Measurements from ENCODE around the gene DOCK11.
A peak's percentile ranks its signal among the peaks of the same experiment; 100 is the strongest.

DOCK11 gene

GRCh38 chrX:118666521-118666920 lies 170.9 kb downstream of the DOCK11 start:
- no peaks in the 10 kb centered on the region for H3K4me1 Mint-ChIP-seq
- no peaks in the 10 kb centered on the region for H3K9me3 Mint-ChIP-seq
- ATAC-seq (replicated peaks) (no peak), DNase-seq (no peak)
- H3K36me3 Mint-ChIP-seq, result peaks cover 13 to 17% of the 10 kb centered on the region in 2 donors
- no peak overlapping the region for H3K27ac Mint-ChIP-seq
- no peaks in the 10 kb centered on the region for H3K27me3 Mint-ChIP-seq
- H3K4me3 Mint-ChIP-seq, result no peak overlapping the region

GRCh38 chrX:118669435-118669834 lies 173.8 kb downstream of the DOCK11 start:
- Mint-ChIP-seq H3K9me3 (no peaks in the 10 kb centered on the region), H3K27ac (no peak overlapping the region), H3K4me1 (no peaks in the 10 kb centered on the region), H3K4me3 (no peak overlapping the region), H3K27me3 (no peaks in the 10 kb centered on the region), H3K36me3 (peaks cover 3 to 5% of the 10 kb centered on the region in 2 donors)
- DNase-seq, result no peak
- ATAC-seq (replicated peaks), result no peak

- Mint-ChIP-seq H3K36me3 (peaks cover 3% of the 10 kb centered on the region in 2 donors), H3K27ac (no peak overlapping the region), H3K9me3 (no peaks in the 10 kb centered on the region), H3K4me3 (no peak overlapping the region), H3K4me1 (no peaks in the 10 kb centered on the region), H3K27me3 (no peaks in the 10 kb centered on the region)
- DNase-seq, result no peak
- ATAC-seq (replicated peaks), result no peak
Measured at GRCh38 chrX:118675326-118675965, 179.8 kb downstream of the DOCK11 start.

GRCh38 chrX:118675966-118676349 lies 180.3 kb downstream of the DOCK11 start:
- DNase-seq (no peak), ATAC-seq (replicated peaks) (no peak)
- no peak overlapping the region for H3K27ac Mint-ChIP-seq
- no peak overlapping the region for H3K4me3 Mint-ChIP-seq
- no peaks in the 10 kb centered on the region for H3K9me3 Mint-ChIP-seq
- no peaks in the 10 kb centered on the region for H3K4me1 Mint-ChIP-seq
- H3K36me3 Mint-ChIP-seq, result peaks cover 3% of the 10 kb centered on the region in 2 donors
- no peaks in the 10 kb centered on the region for H3K27me3 Mint-ChIP-seq

GRCh38 chrX:118677318-118677717 lies 181.7 kb downstream of the DOCK11 start:
- H3K4me1 Mint-ChIP-seq, result peaks cover 1 to 2% of the 10 kb centered on the region in 2 donors
- H3K27ac Mint-ChIP-seq, result no peak overlapping the region
- ATAC-seq (replicated peaks), result no peak
- H3K4me3 Mint-ChIP-seq, result no peak overlapping the region
- H3K36me3 Mint-ChIP-seq, result peaks cover under 1 to 3% of the 10 kb centered on the region in 2 donors
- no peak for DNase-seq
- H3K27me3 Mint-ChIP-seq, result no peaks in the 10 kb centered on the region
- H3K9me3 Mint-ChIP-seq, result no peaks in the 10 kb centered on the region

- Mint-ChIP-seq H3K27me3 (no peaks in the 10 kb centered on the region), H3K27ac (peak overlapping the region; percentile 31), H3K9me3 (no peaks in the 10 kb centered on the region), H3K4me3 (no peak overlapping the region), H3K4me1 (peaks cover 3 to 8% of the 10 kb centered on the region in 2 donors), H3K36me3 (peaks cover 3 to 7% of the 10 kb centered on the region in 2 donors)
- DNase-seq (no peak), ATAC-seq (replicated peaks) (no peak)
Measured at GRCh38 chrX:118679290-118679689, 183.7 kb downstream of the DOCK11 start.

GRCh38 chrX:118682258-118683014 lies 186.8 kb downstream of the DOCK11 start:
- Mint-ChIP-seq H3K9me3 (no peaks in the 10 kb centered on the region), H3K27me3 (no peaks in the 10 kb centered on the region), H3K4me3 (no peak overlapping the region), H3K4me1 (peaks cover 3 to 8% of the 10 kb centered on the region in 2 donors), H3K36me3 (peaks cover 3 to 11% of the 10 kb centered on the region in 2 donors), H3K27ac (no peak overlapping the region)
- DNase-seq (no peak), ATAC-seq (replicated peaks) (no peak)

GRCh38 chrX:118685393-118685792 lies 189.8 kb downstream of the DOCK11 start:
- DNase-seq, result no peak
- H3K9me3 Mint-ChIP-seq, result no peaks in the 10 kb centered on the region
- peaks cover 3 to 8% of the 10 kb centered on the region in 2 donors for H3K4me1 Mint-ChIP-seq
- no peak overlapping the region for H3K27ac Mint-ChIP-seq
- H3K36me3 Mint-ChIP-seq, result peaks cover 7 to 19% of the 10 kb centered on the region in 2 donors
- ATAC-seq (replicated peaks), result no peak
- no peaks in the 10 kb centered on the region for H3K27me3 Mint-ChIP-seq
- no peak overlapping the region for H3K4me3 Mint-ChIP-seq

GRCh38 chrX:118688935-118689334 lies 193.3 kb downstream of the DOCK11 start:
- Mint-ChIP-seq H3K4me3 (no peak overlapping the region), H3K36me3 (peaks cover 7 to 16% of the 10 kb centered on the region in 2 donors), H3K27ac (no peak overlapping the region), H3K9me3 (no peaks in the 10 kb centered on the region), H3K27me3 (no peaks in the 10 kb centered on the region), H3K4me1 (peaks cover 0 to 2% of the 10 kb centered on the region in 2 donors)
- DNase-seq, result no peak
- no peak for ATAC-seq (replicated peaks)

- DNase-seq, result no peak
- no peak overlapping the region for H3K27ac Mint-ChIP-seq
- H3K9me3 Mint-ChIP-seq, result no peaks in the 10 kb centered on the region
- H3K36me3 Mint-ChIP-seq, result peaks cover 3 to 9% of the 10 kb centered on the region in 2 donors
- no peaks in the 10 kb centered on the region for H3K27me3 Mint-ChIP-seq
- H3K4me3 Mint-ChIP-seq, result no peak overlapping the region
- H3K4me1 Mint-ChIP-seq, result peaks cover 16 to 19% of the 10 kb centered on the region in 2 donors
- no peak for ATAC-seq (replicated peaks)
Measured at GRCh38 chrX:118693843-118694242, 198.2 kb downstream of the DOCK11 start.

GRCh38 chrX:118694638-118695037 lies 199.0 kb downstream of the DOCK11 start:
- Mint-ChIP-seq H3K27me3 (no peaks in the 10 kb centered on the region), H3K4me3 (no peak overlapping the region), H3K9me3 (no peaks in the 10 kb centered on the region), H3K36me3 (peaks cover 3 to 12% of the 10 kb centered on the region in 2 donors), H3K4me1 (peaks cover 21 to 27% of the 10 kb centered on the region in 2 donors), H3K27ac (no peak overlapping the region)
- no peak for DNase-seq
- no peak for ATAC-seq (replicated peaks)

- peaks cover 20 to 28% of the 10 kb centered on the region in 2 donors for H3K4me1 Mint-ChIP-seq
- H3K4me3 Mint-ChIP-seq, result peak overlapping the region in 1 of 2 donors; percentile 27
- H3K27ac Mint-ChIP-seq, result peak overlapping the region; percentile 34
- no peaks in the 10 kb centered on the region for H3K27me3 Mint-ChIP-seq
- ATAC-seq (replicated peaks), result peak; percentile 62 to 86
- no peak for DNase-seq
- peaks cover 0 to 3% of the 10 kb centered on the region in 2 donors for H3K36me3 Mint-ChIP-seq
- H3K9me3 Mint-ChIP-seq, result no peaks in the 10 kb centered on the region
Measured at GRCh38 chrX:118698516-118699170, 203.0 kb downstream of the DOCK11 start.

- H3K4me3 Mint-ChIP-seq, result no peak overlapping the region
- ATAC-seq (replicated peaks) (no peak), DNase-seq (no peak)
- no peaks in the 10 kb centered on the region for H3K9me3 Mint-ChIP-seq
- peaks cover 15 to 23% of the 10 kb centered on the region in 2 donors for H3K4me1 Mint-ChIP-seq
- H3K27me3 Mint-ChIP-seq, result no peaks in the 10 kb centered on the region
- peaks cover 0 to 3% of the 10 kb centered on the region in 2 donors for H3K36me3 Mint-ChIP-seq
- H3K27ac Mint-ChIP-seq, result no peak overlapping the region
Measured at GRCh38 chrX:118702741-118703140, 207.1 kb downstream of the DOCK11 start.

GRCh38 chrX:118706681-118707080 lies 211.1 kb downstream of the DOCK11 start:
- ATAC-seq (replicated peaks) (no peak), DNase-seq (no peak)
- H3K27me3 Mint-ChIP-seq, result no peaks in the 10 kb centered on the region
- H3K9me3 Mint-ChIP-seq, result no peaks in the 10 kb centered on the region
- no peak overlapping the region for H3K27ac Mint-ChIP-seq
- H3K4me3 Mint-ChIP-seq, result no peak overlapping the region
- H3K4me1 Mint-ChIP-seq, result peaks cover 8 to 23% of the 10 kb centered on the region in 2 donors
- H3K36me3 Mint-ChIP-seq, result peaks cover 0 to 2% of the 10 kb centered on the region in 2 donors

All from stimulated activated naive B cell treated with anti-CD40 and anti-IgM and Interleukin-4, amounts not matched to agents 10 μg/mL and 1 μg/mL and 100 μg/mL, for 72 hours (primary cell).